Spleen (tissue), 11 donors: ENCODE measurements around the gene PRKG1. TPM values are rescaled to one million over a fixed set of nuclear protein-coding genes. Genes with fewer than 3 reads are reported as not detected.
"Not testable (repeated sequence)": the region's sequence is repeated elsewhere in the genome, so short reads cannot be mapped to it uniquely, and the experiment has no call there.

Experiments
- DNase-seq: peaks from one replicate; pipeline ENCODE4 v3.0.0-alpha.2; 2020
- H3K27ac ChIP-seq, 8 donors: fragments of 200-600 bp; sonication (generic) in 7 of 8; 1 replicate in 4 of 8; 2 replicates in 4 of 8; pipeline versions ENCODE4 v1.5.0 to v1.8.0; 2016 to 2021; ENCODE audit warnings: inconsistent platforms in 4 of 8, mild to moderate bottlenecking in 4 of 8, moderate library complexity in 1 of 8
- H3K27me3 ChIP-seq, 7 donors: fragments of 200-600 bp; sonication (generic) in 6 of 7; replicated peaks in 1 of 7; 1 replicate in 4 of 7; 2 replicates in 3 of 7; pipeline versions ENCODE4 v1.5.0 to v1.8.0; 2016 to 2021; ENCODE audit warnings: inconsistent platforms in 3 of 7, mild to moderate bottlenecking in 1 of 7
- H3K36me3 ChIP-seq, 6 donors: fragments of 200-600 bp; sonication (generic) in 5 of 6; 1 replicate in 4 of 6; 2 replicates in 2 of 6; pipeline versions ENCODE4 v1.5.0 to v1.8.0; 2016 to 2021; ENCODE audit warnings: inconsistent platforms in 2 of 6
- H3K4me1 ChIP-seq, 6 donors: fragments of 200-600 bp; sonication (generic) in 5 of 6; 1 replicate in 3 of 6; 2 replicates in 3 of 6; pipeline versions ENCODE4 v1.5.0 to v1.8.0; 2016 to 2021; ENCODE audit warnings: inconsistent platforms in 3 of 6
- H3K4me3 ChIP-seq, 8 donors: fragments of 200-600 bp; sonication (generic) in 7 of 8; 1 replicate in 4 of 8; 2 replicates in 4 of 8; pipeline versions ENCODE4 v1.5.0 to v1.8.0; 2016 to 2021; ENCODE audit warnings: inconsistent platforms in 4 of 8, mild to moderate bottlenecking in 4 of 8, moderate library complexity in 2 of 8
- H3K9me3 ChIP-seq, 8 donors: fragments of 200-600 bp; sonication (generic) in 7 of 8; 1 replicate in 4 of 8; 2 replicates in 4 of 8; pipeline versions ENCODE4 v1.5.0 to v1.8.0; 2016 to 2021; ENCODE audit warnings: inconsistent platforms in 4 of 8
- CTCF ChIP-seq, 11 experiments: fragments of 200-600 bp in 7 of 11; fragments of 450-650 bp in 4 of 11; sonication (generic) in 4 of 11; IDR thresholded peaks in 8 of 11; conservative IDR thresholded peaks in 3 of 11; 1 replicate in 7 of 11; 2 replicates in 4 of 11; pipeline versions ENCODE4 v1.4.0 to v1.8.0; 2016 to 2021; ENCODE audit warnings: antibody characterized with exemption in 11 of 11, inconsistent platforms in 4 of 11, mild to moderate bottlenecking in 1 of 11
- POLR2A ChIP-seq, 3 donors: fragments of 450-650 bp; IDR thresholded peaks; one replicate each; pipeline ENCODE4 v1.5.1; 2017; ENCODE audit warnings: antibody characterized with exemption in 3 of 3, mild to moderate bottlenecking in 1 of 3
- POLR2AphosphoS5 ChIP-seq, 3 donors: sonication (generic); formaldehyde crosslinking; IDR thresholded peaks; one replicate each; pipeline ENCODE4 v1.5.1; 2017; ENCODE audit warnings: antibody characterized with exemption in 3 of 3
- WGBS, 5 donors: extraction: QIAGEN DNeasy Blood & Tissue Kit in 3 of 5; methylation state at CpG; one replicate each; pipeline versions ENCODE4 v1.1.5 to v1.1.7; 2013 to 2018; 5-methylcytosine and 5-hydroxymethylcytosine counted together
- intact Hi-C: fragments of 100-400 bp; cut with DNase I; formaldehyde crosslinking; loops from one replicate; pipeline ENCODE4 v1.15.0; 2023; ENCODE audit warnings: low total_unique reads
- polyA plus RNA-seq, 3 donors: library from polyadenylated mRNA; stranded (reverse); fragments of 200-250 nt; gene quantifications; one replicate each; pipeline ENCODE4 v1.2.1, GENCODE V29; 2013
- total RNA-seq, 7 donors: library from RNA; depleted of rRNA in 3 of 7; stranded (reverse); fragments of >200 nt in 3 of 7; fragmentation: NEBNext Ultra II Directional in 4 of 7; extraction: Animal tissue kit (Norgen Biotek cat#: 25700) in 4 of 7; gene quantifications; one replicate each; pipeline versions ENCODE4 v1.1.0 to v1.2.1, GENCODE V29; 2016 to 2021
- donor health status: healthy with polysubstance abuse.
- donor health status: DM: no; HTN: no; CAD: no; lungs with moderate emphysema.
- donor health status: DM: no; HTN: no; CAD: no.
- donor health status: Bipolar disorder and iron deficiency.
- donor health status: healthy.
- donor health status: DM: no; HTN: no; CAD: no.
- donor health status: DM: yes; HTN: yes; CAD: no.

PRKG1 gene
- total and polyA plus RNA-seq, 10 donors: 0.65 to 10.5 (median 7.2) TPM

GRCh38 chr10:51445588-51445987 lies 371.3 kb downstream of the PRKG1 start:
- no peak overlapping the region for H3K4me3 ChIP-seq
- WGBS, 5 donors: 62 to 73% (median 70%) methylated on average over 3 of the region's 3 CpGs

GRCh38 chr10:51447119-51447518 lies 372.8 kb downstream of the PRKG1 start:
- no peaks in the 10 kb centered on the region for H3K36me3 ChIP-seq
- no peaks in the 10 kb centered on the region for H3K27me3 ChIP-seq
- no peak overlapping the region for H3K27ac ChIP-seq
- H3K4me3 ChIP-seq: no peak overlapping the region
- H3K4me1 ChIP-seq: no peaks in the 10 kb centered on the region
- TF ChIP-seq CTCF (IDR thresholded peaks at IDR 0.05 in 8 of 11, conservative IDR thresholded peaks at IDR 0.05 in 3 of 11): no peak
- TF ChIP-seq POLR2AphosphoS5 (IDR thresholded peaks at IDR 0.05): no peak
- TF ChIP-seq POLR2A (IDR thresholded peaks at IDR 0.05): no peak
- H3K9me3 ChIP-seq: no peaks in the 10 kb centered on the region
- intact Hi-C loops: no loop called here
- DNase-seq: no peak
- 72 to 97% (median 87%) methylated on average over 1 of the region's 1 CpG for WGBS, 5 donors

More at GRCh38 chr10:51445588-51445987, 371.3 kb downstream of the PRKG1 start:
- TF ChIP-seq POLR2AphosphoS5 (IDR thresholded peaks at IDR 0.05) (no peak), POLR2A (IDR thresholded peaks at IDR 0.05) (no peak), CTCF (IDR thresholded peaks at IDR 0.05 in 8 of 11, conservative IDR thresholded peaks at IDR 0.05 in 3 of 11) (no peak)
- H3K27ac ChIP-seq: no peak overlapping the region
- no peak for DNase-seq
- no peaks in the 10 kb centered on the region for H3K9me3 ChIP-seq
- intact Hi-C loops: no loop called here
- no peaks in the 10 kb centered on the region for H3K36me3 ChIP-seq
- no peaks in the 10 kb centered on the region for H3K4me1 ChIP-seq
- H3K27me3 ChIP-seq: no peaks in the 10 kb centered on the region

- intact Hi-C loops, H3K4me3 ChIP-seq, H3K4me1 ChIP-seq, H3K27me3 ChIP-seq, H3K27ac ChIP-seq, DNase-seq, H3K36me3 ChIP-seq: not testable (repeated sequence)
- WGBS, 5 donors: 66 to 82% (median 72%) methylated on average over 3 of the region's 3 CpGs
- H3K9me3 ChIP-seq: peaks cover 0 to 21% (median 14%) of the 10 kb centered on the region in 8 donors
Measured at GRCh38 chr10:51455762-51456161, 381.5 kb downstream of the PRKG1 start.

GRCh38 chr10:51459476-51459875 lies 385.2 kb downstream of the PRKG1 start:
- intact Hi-C loops: no loop called here
- H3K9me3 ChIP-seq: peaks cover 0 to 15% (median 12%) of the 10 kb centered on the region in 8 donors
- no peak for TF ChIP-seq POLR2AphosphoS5 (IDR thresholded peaks at IDR 0.05)
- TF ChIP-seq POLR2A (IDR thresholded peaks at IDR 0.05): no peak
- no peak for TF ChIP-seq CTCF (IDR thresholded peaks at IDR 0.05 in 8 of 11, conservative IDR thresholded peaks at IDR 0.05 in 3 of 11)
- H3K36me3 ChIP-seq: no peaks in the 10 kb centered on the region
- 68 to 85% (median 81%) methylated on average over 1 of the region's 1 CpG for WGBS, 5 donors
- DNase-seq: no peak
- no peaks in the 10 kb centered on the region for H3K4me1 ChIP-seq
- no peak overlapping the region for H3K27ac ChIP-seq
- H3K27me3 ChIP-seq: no peaks in the 10 kb centered on the region
- no peak overlapping the region for H3K4me3 ChIP-seq
